GM18511 (cell line): ENCODE measurements around the gene RNH1.

ENCODE experiments used
- ATAC-seq: cut with Tn5 transposase; IDR thresholded peaks from one replicate; pipeline ENCODE4 v1.9.1; 2021; ENCODE audit warnings: mild to moderate bottlenecking, moderate library complexity; ENCODE audit not compliant: unreplicated experiment

RNH1 gene

GRCh38 chr11:499201-500076 is 7.6 kb downstream of the RNH1 start:
- ATAC-seq, result no peak

GRCh38 chr11:498297-499181 is 8.5 kb downstream of the RNH1 start:
- ATAC-seq, result no peak

GRCh38 chr11:497565-498296 is 9.3 kb downstream of the RNH1 start:
- ATAC-seq, result no peak

- ATAC-seq, result no peak
These were observed 10.0 kb downstream of the RNH1 start for GRCh38 chr11:496834-497564.

DNA sequence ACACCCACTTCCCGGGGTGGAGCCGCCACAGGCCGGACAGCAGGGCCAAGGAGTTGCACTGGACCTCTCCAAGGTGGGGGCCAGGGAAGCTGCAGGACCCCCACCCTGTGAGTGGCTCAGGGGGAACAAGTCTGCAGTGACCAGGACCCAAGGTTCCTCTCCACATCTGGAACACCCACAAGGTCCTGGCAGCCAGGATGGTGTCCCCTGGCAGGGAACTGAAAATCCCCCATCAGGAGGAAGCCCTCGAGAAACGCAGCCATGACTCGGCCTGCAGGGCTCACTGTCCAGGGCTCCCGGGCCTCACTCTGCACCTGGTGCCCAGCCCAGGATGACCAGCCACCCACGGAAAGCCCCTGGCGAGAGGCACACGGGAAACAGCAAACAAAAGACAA is 11.5 kb downstream of the RNH1 start:
- ATAC-seq, result no peak

- ATAC-seq, result no peak
These were observed 12.1 kb downstream of the RNH1 start for GRCh38 chr11:494761-495536.

DNA sequence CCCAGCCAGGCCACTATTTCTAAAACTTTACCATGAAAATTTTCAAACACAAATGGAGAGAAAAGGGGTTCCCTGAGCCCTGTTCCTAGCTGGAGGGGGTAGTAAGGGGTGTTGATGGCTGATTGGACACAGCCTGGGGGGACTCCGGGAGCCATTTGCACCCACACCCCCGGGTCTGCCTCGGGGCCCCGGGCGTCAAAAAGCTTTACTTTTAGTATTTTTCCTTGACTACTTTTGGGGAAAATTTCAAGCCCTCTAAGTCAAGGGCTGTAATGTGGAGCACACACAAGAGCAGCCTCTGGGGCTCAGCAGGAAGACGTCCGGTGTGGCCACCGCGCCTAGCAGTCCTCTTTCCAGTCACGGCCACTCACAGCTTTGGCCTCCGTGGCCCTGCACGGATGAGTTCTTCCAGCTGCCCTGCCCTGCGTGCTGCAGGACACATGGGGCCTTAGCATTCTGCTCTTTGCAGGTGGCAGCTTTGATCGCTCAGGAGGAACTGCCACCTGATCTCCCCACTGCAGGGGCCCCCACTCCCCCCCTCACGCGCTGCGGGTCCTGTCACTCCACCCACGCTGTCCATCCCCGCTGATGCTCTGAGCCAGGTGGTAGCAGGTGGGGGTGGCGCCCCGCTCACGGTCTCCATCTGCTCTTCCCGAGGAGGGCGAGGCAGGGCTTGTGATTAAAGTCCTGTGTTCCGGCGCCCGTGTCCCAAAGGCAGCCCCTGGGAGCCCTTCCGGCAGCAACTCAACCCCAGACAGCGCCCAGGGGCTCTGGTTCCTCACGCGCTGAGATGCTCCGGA is 14.4 kb downstream of the RNH1 start:
- ATAC-seq, result no peak

- ATAC-seq, result no peak
These were observed 15.7 kb downstream of the RNH1 start for GRCh38 chr11:491358-491757.

DNA sequence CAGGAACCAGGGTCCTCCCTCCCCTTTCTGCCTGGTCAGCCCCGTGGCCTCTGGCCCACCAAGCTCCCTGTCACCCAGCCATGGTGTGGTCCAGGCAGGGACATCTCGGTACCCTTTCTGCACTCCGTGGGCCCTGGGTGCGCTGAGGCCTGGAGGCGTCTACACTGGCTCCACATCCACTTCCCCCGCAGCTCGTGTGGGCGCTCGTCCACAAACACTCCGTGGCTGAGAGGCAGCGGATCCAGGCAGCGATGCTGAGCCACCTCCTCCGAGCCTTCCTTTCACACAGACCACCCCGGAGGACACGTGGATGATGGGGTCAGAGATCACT is 16.1 kb downstream of the RNH1 start:
- ATAC-seq, result no peak

- no peak for ATAC-seq
These were observed 16.7 kb downstream of the RNH1 start for GRCh38 chr11:490186-490929.

DNA sequence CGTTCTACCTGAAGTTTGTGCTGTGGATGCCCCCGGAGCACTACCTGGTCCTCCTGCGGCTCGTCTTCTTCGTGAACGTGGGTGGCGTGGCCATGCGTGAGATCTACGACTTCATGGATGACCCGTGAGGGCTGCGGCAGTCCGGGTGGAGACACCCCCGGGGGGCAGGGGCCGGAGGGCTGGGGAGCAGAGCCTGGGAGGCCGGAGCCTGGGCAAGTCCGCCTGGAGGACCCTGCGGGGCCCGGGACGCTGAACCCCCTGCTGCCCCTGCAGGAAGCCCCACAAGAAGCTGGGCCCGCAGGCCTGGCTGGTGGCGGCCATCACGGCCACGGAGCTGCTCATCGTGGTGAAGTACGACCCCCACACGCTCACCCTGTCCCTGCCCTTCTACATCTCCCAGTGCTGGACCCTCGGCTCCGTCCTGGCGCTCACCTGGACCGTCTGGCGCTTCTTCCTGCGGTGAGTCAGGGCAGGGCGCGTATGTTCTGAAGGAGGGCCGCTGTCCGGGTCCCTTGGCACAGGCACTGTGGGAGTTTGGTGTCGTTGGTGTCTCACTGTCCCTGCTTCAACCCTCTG is 17.3 kb downstream of the RNH1 start:
- no peak for ATAC-seq

DNA sequence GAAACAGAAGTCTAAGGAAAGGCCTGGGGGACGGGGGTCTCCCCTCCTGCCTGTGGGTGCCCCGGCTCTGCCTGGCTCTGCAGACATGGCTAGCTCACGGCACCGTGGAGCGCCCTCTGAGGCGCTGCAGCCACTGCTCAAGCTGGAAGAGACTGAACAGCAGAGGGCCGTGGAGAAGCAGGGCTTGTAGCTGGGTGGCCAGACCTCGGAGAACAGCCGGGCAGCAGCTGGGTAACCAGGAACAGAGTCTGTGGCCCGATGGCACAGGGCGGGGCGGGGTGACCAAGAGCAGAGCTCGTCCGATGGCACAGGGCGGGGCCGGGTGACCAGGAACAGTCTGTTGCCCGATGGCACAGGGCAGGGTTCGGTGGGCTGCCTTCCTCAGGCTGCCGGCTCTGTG is 18.1 kb downstream of the RNH1 start:
- no peak for ATAC-seq

DNA sequence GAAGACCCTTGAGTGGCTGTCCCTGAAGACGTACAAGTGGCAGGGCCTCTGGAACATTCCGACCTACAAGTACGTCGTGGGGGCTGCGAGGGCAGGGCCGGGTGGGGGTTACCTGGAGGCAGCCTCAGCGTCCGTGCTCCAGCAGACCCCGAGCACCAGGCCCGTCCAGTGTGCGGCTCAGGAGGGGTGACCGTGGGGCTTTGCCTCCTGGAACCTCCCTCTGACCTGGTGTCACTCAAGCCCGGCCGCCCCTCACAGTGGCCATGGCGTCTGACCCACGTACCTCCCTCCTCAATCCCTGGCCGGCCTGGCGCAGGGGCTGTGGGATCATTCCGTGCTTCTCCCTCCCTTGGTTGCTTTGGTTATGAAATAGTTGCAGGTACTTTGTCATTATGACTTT is 18.5 kb downstream of the RNH1 start:
- ATAC-seq, result no peak

GRCh38 chr11:488062-488461 is 19.0 kb downstream of the RNH1 start:
- ATAC-seq, result no peak

GRCh38 chr11:487571-488021 is 19.4 kb downstream of the RNH1 start:
- ATAC-seq, result no peak

DNA sequence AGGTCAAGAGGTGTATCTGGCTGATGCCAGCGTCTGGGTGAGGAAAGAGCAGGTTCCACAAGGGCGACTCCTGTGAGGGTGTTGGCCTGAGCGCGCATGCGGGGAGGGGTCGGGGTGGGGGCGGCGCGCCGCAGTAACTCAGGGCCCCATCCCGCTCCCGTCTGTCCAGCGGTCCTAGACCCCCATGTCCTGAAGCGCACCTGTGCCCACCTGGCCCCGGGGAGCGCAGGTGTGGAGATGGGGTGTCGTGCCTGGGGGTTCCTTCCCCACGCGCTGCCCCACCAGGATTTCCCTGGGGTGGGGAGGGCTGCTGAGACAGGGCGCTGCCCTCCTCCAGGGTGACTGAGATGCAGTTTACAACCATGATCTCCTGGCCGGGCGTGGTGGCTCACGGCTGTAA is 20.9 kb downstream of the RNH1 start:
- ATAC-seq, result no peak

DNA sequence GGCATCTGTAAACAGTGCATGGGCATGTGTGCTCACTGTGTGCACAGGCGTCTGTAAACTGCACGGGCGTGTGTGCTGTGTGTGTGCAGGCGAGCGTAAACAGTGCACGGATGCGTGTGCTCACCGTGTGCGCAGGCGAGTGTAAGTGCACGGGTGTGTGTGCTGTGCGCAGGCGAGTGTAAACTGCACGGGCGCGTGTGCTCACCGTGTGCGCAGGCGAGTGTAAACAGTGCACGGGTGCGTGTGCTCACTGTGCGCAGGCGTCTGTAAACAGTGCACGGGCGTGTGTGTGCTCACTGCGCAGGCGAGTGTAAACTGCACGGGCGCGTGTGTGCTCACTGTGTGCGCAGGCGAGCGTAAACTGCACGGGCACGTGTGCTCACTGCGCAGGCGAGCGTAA is 22.4 kb downstream of the RNH1 start:
- no peak for ATAC-seq

GRCh38 chr11:479311-479710 is 27.7 kb downstream of the RNH1 start:
- no peak for ATAC-seq
